Measurements from ENCODE around the gene ITPR1.

DNA sequence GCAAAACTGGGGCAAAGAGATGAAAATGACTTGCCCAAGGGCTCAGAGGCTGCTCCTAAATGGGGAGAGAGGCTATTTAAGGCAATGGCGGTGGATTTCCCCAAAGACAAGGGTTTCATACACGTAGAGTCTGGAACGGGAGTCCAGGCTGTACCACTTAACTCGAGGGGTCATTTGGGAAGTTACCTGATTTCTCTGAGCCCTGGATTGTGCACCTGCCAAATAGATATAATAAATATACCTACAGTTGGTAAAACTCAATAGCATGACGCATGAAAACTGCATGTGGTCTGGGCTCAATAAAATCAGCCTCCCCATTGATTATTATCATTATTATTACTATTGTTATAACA lies 1.3 kb upstream of the ITPR1 start:
- TF ChIP-seq, protein P1, sequence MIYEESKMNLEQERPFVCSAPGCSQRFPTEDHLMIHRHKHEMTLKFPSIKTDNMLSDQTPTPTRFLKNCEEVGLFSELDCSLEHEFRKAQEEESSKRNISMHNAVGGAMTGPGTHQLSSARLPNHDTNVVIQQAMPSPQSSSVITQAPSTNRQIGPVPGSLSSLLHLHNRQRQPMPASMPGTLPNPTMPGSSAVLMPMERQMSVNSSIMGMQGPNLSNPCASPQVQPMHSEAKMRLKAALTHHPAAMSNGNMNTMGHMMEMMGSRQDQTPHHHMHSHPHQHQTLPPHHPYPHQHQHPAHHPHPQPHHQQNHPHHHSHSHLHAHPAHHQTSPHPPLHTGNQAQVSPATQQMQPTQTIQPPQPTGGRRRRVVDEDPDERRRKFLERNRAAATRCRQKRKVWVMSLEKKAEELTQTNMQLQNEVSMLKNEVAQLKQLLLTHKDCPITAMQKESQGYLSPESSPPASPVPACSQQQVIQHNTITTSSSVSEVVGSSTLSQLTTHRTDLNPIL (CRISPR knock-in tag; IDR thresholded peaks at IDR 0.05; ENCODE audit: low read depth), result no peak
- TF ChIP-seq TOX (CRISPR knock-in tag; IDR thresholded peaks at IDR 0.05; ENCODE audit: borderline replicate concordance) (no peak), ZFP3 (CRISPR knock-in tag; IDR thresholded peaks at IDR 0.05) (no peak), PPARA (CRISPR knock-in tag; IDR thresholded peaks at IDR 0.05; ENCODE audit: borderline replicate concordance) (no peak), CSDC2 (CRISPR knock-in tag; IDR thresholded peaks at IDR 0.05) (no peak), ISL1 (CRISPR knock-in tag; IDR thresholded peaks at IDR 0.05) (no peak)
- TF ChIP-seq, protein P2, sequence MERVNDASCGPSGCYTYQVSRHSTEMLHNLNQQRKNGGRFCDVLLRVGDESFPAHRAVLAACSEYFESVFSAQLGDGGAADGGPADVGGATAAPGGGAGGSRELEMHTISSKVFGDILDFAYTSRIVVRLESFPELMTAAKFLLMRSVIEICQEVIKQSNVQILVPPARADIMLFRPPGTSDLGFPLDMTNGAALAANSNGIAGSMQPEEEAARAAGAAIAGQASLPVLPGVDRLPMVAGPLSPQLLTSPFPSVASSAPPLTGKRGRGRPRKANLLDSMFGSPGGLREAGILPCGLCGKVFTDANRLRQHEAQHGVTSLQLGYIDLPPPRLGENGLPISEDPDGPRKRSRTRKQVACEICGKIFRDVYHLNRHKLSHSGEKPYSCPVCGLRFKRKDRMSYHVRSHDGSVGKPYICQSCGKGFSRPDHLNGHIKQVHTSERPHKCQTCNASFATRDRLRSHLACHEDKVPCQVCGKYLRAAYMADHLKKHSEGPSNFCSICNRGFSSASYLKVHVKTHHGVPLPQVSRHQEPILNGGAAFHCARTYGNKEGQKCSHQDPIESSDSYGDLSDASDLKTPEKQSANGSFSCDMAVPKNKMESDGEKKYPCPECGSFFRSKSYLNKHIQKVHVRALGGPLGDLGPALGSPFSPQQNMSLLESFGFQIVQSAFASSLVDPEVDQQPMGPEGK (CRISPR knock-in tag; IDR thresholded peaks at IDR 0.05; ENCODE audit: borderline replicate concordance), result no peak

All from SK-N-SH treated with all-trans-retinoic acid at 6 μM for 48 hours (cell line).